K562 (cell line): Measurements from ENCODE around the gene DPP4. TPM values are rescaled to one million over a fixed set of nuclear protein-coding genes. Genes with fewer than 3 reads are reported as not detected.

Source experiments
- ATAC-seq: fragments of 200-7000 bp; cut with Tn5 transposase; 3 replicates; pipeline ENCODE4 v1.9.1; 2020; ENCODE audit warnings: moderate library complexity
- BruUV-seq: library from RNA; stranded (reverse); fragments of 400-500 nt; replicated peaks from 2 replicates; lab custom pipeline; 2021; lab: Mats Ljungman, UMichigan
- CTCF ChIA-PET: fragments of 300-600 bp; formaldehyde crosslinking; extraction: SDS; loops from one replicate; lab custom pipeline; 2021; ENCODE audit warnings: low intra/inter-chr PET ratio; lab: Yijun Ruan, JAX
- POLR2A ChIA-PET: fragments of 300-600, 350-650 bp; sonication (Branson Sonifier 250); formaldehyde crosslinking; extraction: SDS; loops from one replicate; lab custom pipeline; 2021; ENCODE audit warnings: antibody characterized with exemption, inconsistent platforms; lab: Yijun Ruan, JAX
- DNase-seq, 4 experiments: peaks; one replicate each; pipeline versions ENCODE4 v3.0.0 to v3.0.0-alpha.2; 2011 to 2018; ENCODE audit warnings: low spot score in 3 of 4, mixed read lengths in 3 of 4; ENCODE audit errors: extremely low read depth in 1 of 4
- FAIRE-seq: peaks from 2 replicates; lab custom pipeline; 2011; peaks lifted over from hg19 to GRCh38; lab: Jason Lieb, UNC
- H2AFZ ChIP-seq: 2 replicates; pipeline ENCODE4 v1.6.0; 2011; ENCODE audit warnings: low read depth, low read length, control low read depth, inconsistent platforms
- H3K27ac ChIP-seq: fragments of 200-600 bp; 3 replicates; pipeline ENCODE4 v1.8.0; 2011; ENCODE audit warnings: low read depth, mild to moderate bottlenecking, control low read depth, inconsistent platforms, low read length, moderate library complexity, mixed read lengths; ENCODE audit errors: extremely low read depth
- H3K27me3 ChIP-seq, 2 experiments: fragments of 300-600 bp in 1 of 2; 2 replicates in 1 of 2; 3 replicates in 1 of 2; pipeline versions ENCODE4 v1.6.0 to v1.8.0; 2011; ENCODE audit warnings: inconsistent platforms in 2 of 2, low read length in 2 of 2, mild to moderate bottlenecking in 1 of 2, mixed read lengths in 1 of 2, moderate library complexity in 1 of 2; ENCODE audit not compliant: control insufficient read depth in 2 of 2, insufficient read depth in 2 of 2
- H3K36me3 ChIP-seq: fragments of 300-600 bp; 3 replicates; pipeline ENCODE4 v1.8.0; 2011; ENCODE audit warnings: mild to moderate bottlenecking, low read length, inconsistent platforms; ENCODE audit not compliant: control insufficient read depth, insufficient read depth
- H3K4me1 ChIP-seq, 2 experiments: fragments of 200-600 bp in 1 of 2; replicated peaks in 1 of 2; 2 replicates in 1 of 2; 3 replicates in 1 of 2; pipeline versions ENCODE4 v1.5.1 to v1.8.0; 2011; ENCODE audit warnings: inconsistent platforms in 2 of 2, low read length in 2 of 2, mild to moderate bottlenecking in 1 of 2, mixed read lengths in 1 of 2, moderate library complexity in 1 of 2; ENCODE audit not compliant: control insufficient read depth in 2 of 2, insufficient read depth in 2 of 2
- H3K4me2 ChIP-seq: 2 replicates; pipeline ENCODE4 v1.6.1; 2011; ENCODE audit warnings: low read length, control low read depth, inconsistent platforms, mixed read lengths; ENCODE audit not compliant: insufficient read depth
- H3K4me3 ChIP-seq: fragments of 200-600 bp; sonication (generic), shearing (Covaris generic); 2 replicates; pipeline ENCODE4 v1.5.1; 2016; ENCODE audit warnings: control low read depth, inconsistent platforms
- H3K79me2 ChIP-seq: fragments of 200-600 bp; 3 replicates; pipeline ENCODE4 v1.8.0; 2011; ENCODE audit warnings: low read length, inconsistent platforms; ENCODE audit not compliant: control insufficient read depth, insufficient read depth
- H3K9ac ChIP-seq, 2 experiments: 2 replicates each; pipeline versions ENCODE4 v1.6.0 to v1.6.1; 2011; ENCODE audit warnings: low read depth in 2 of 2, low read length in 2 of 2, control low read depth in 1 of 2, inconsistent platforms in 1 of 2, mild to moderate bottlenecking in 1 of 2, mixed read lengths in 1 of 2; ENCODE audit not compliant: insufficient read depth in 1 of 2
- H3K9me1 ChIP-seq: one replicate; pipeline ENCODE4 v1.6.0; 2011; ENCODE audit warnings: inconsistent platforms, mild to moderate bottlenecking, low read length, moderate library complexity; ENCODE audit not compliant: control insufficient read depth, insufficient read depth
- H3K9me3 ChIP-seq: replicated peaks from 2 replicates; pipeline ENCODE4 v1.5.1; 2011; ENCODE audit warnings: low read depth, low read length, inconsistent platforms; ENCODE audit not compliant: control insufficient read depth, insufficient read depth
- H4K20me1 ChIP-seq: replicated peaks from 2 replicates; pipeline ENCODE4 v1.6.1; 2011; ENCODE audit warnings: low read length, inconsistent platforms, mixed read lengths; ENCODE audit not compliant: control insufficient read depth, insufficient read depth
- ATF4 ChIP-seq: fragments of 450-650 bp; formaldehyde crosslinking; IDR thresholded peaks from 2 replicates; pipeline ENCODE4 v1.4.0; 2022; ENCODE audit warnings: mild to moderate bottlenecking, moderate library complexity
- BRCA1 ChIP-seq, 2 experiments: fragments of 450-650 bp in 1 of 2; sonication (generic) in 1 of 2; formaldehyde crosslinking in 1 of 2; IDR thresholded peaks; 2 replicates each; pipeline versions ENCODE4 v1.5.0 to v1.6.1; 2017 to 2020; ENCODE audit warnings: mild to moderate bottlenecking in 1 of 2, missing genetic modification reagents in 1 of 2
- CHCHD3 ChIP-seq: fragments of 250-450 bp; sonication (Bioruptor Pico); IDR thresholded peaks from 2 replicates; pipeline ENCODE4 v2.1.2; 2022; ENCODE audit warnings: mild to moderate bottlenecking
- SIN3A ChIP-seq, 2 experiments: fragments of 150-350 bp in 1 of 2; IDR thresholded peaks; 2 replicates each; pipeline ENCODE4 v1.6.1; 2011 to 2016; ENCODE audit warnings: borderline replicate concordance in 2 of 2, low read depth in 2 of 2, low read length in 2 of 2, mild to moderate bottlenecking in 2 of 2, moderate library complexity in 2 of 2; ENCODE audit not compliant: control insufficient read depth in 1 of 2
- SRSF9 ChIP-seq: fragments of 200-400 bp; formaldehyde crosslinking; IDR thresholded peaks from 2 replicates; pipeline ENCODE4 v1.6.1; 2017; ENCODE audit warnings: low read depth, low read length, borderline replicate concordance
- STAT5A ChIP-seq: IDR thresholded peaks from 2 replicates; pipeline ENCODE4 v1.6.1; 2012; ENCODE audit warnings: low read length, inconsistent platforms, borderline replicate concordance
- ZNF23 ChIP-seq: fragments of 250-450 bp; sonication (Bioruptor Pico); IDR thresholded peaks from 2 replicates; pipeline ENCODE4 v1.4.0; 2020; ENCODE audit warnings: mild to moderate bottlenecking
- WGBS: fragments of 100-300 bp; shearing (Covaris generic); methylation state at CpG from one replicate; pipeline ENCODE4 v1.1.6; 2016; ENCODE audit warnings: low coverage, mixed read lengths; ENCODE audit not compliant: insufficient coverage; ENCODE audit errors: missing lambda C conversion rate; 5-methylcytosine and 5-hydroxymethylcytosine counted together
- in situ Hi-C: fragments of 300-500 bp; cut with MboI; formaldehyde crosslinking; loops from 4 replicates; pipeline ENCODE4 v1.15.0; 2018; ENCODE audit warnings: inconsistent platforms, mixed read lengths
- intact Hi-C: fragments of 100-400 bp; cut with micrococcal nuclease; formaldehyde crosslinking; loops from 2 replicates; pipeline ENCODE4 v1.14.2; 2022
- polyA plus RNA-seq, 8 experiments: library from polyadenylated mRNA; depleted of rRNA in 4 of 8; stranded (reverse) in 5 of 8; unstranded in 3 of 8; fragments of >200 nt; fragmentation: Nextera tagmentation in 2 of 8; fragmentation: Illumina TruSeq in 1 of 8; extraction: Ambion mirVana in 2 of 8; extraction: Trizol in 1 of 8; gene quantifications; 2 replicates each; pipeline versions ENCODE4 v1.2.1 to v1.2.3, GENCODE V29; 2011 to 2014; ENCODE audit warnings: inconsistent platforms in 1 of 8, missing spikeins in 1 of 8
- total RNA-seq, 7 experiments: library from RNA; depleted of rRNA in 6 of 7; stranded (reverse); fragments of >200 nt in 6 of 7; fragmentation: Illumina TruSeq in 2 of 7; extraction: Trizol in 2 of 7; gene quantifications; 2 replicates each; pipeline versions ENCODE4 v1.2.1 to v1.2.3, GENCODE V29; 2011 to 2021; ENCODE audit warnings: low replicate concordance in 1 of 7

The DPP4 gene
- total and polyA plus RNA-seq, 9 of the 15 experiments (the other 6 are each of a cell fraction or from before 2014, with no cell fraction given), result 0.11 TPM; not detected in 8

GRCh38 chr2:162086904-162087303 is 12.9 kb upstream of the DPP4 start (continued):
- TF ChIP-seq ZNF23, result no peak
- TF ChIP-seq STAT5A, result no peak

- BruUV-seq, result no TSS peak
- H3K79me2 ChIP-seq, result no peaks in the 10 kb centered on the region
- H3K4me1 ChIP-seq, result no peaks in the 10 kb centered on the region
- no peaks in the 10 kb centered on the region for H3K27me3 ChIP-seq
- H3K9me3 ChIP-seq, result no peaks in the 10 kb centered on the region; the same call in 1 of the 2 replicates
- 0% methylated on average over 3 of the region's 3 CpGs for WGBS
- no peak overlapping the region for H3K4me3 ChIP-seq
- no peak overlapping the region for H3K4me2 ChIP-seq
- DNase-seq, result no peak
- H2AFZ ChIP-seq, result no peak overlapping the region
- in situ Hi-C loops (no loop called here), intact Hi-C loops (no loop called here)
- no peaks in the 10 kb centered on the region for H3K9me1 ChIP-seq
- FAIRE-seq, result no peak
- POLR2A ChIA-PET, result interaction anchor here (0.6 kb wide), 2 partner anchors 20 to 25 kb away, joined by 3 to 5 read pairs; no protein-coding TSS in a partner anchor
- H3K9ac ChIP-seq, result no peak overlapping the region
- no peaks in the 10 kb centered on the region for H3K36me3 ChIP-seq
- CTCF ChIA-PET, result no interaction called here
- no peak for ATAC-seq
- H3K27ac ChIP-seq, result no peak overlapping the region
- H4K20me1 ChIP-seq, result no peaks in the 10 kb centered on the region
- no peak for TF ChIP-seq CHCHD3 (CRISPR knock-in tag)
- no peak for TF ChIP-seq ATF4
- TF ChIP-seq BRCA1 (IDR thresholded peaks at IDR 0.05), result no peak
- TF ChIP-seq BRCA1 (CRISPR knock-in tag; IDR thresholded peaks at IDR 0.05), result no peak
- TF ChIP-seq SIN3A (IDR thresholded peaks at IDR 0.05; ENCODE audit: borderline replicate concordance in 2 of 2, control insufficient read depth in 1 of 2, low read depth in 2 of 2, low read length in 2 of 2), result no peak
- no peak for TF ChIP-seq SRSF9
Measured at GRCh38 chr2:162085090-162085891, 11.3 kb upstream of the DPP4 start.
